ENCODE data around the gene CCDC201.
"Not testable (repeated sequence)": the region's sequence is repeated elsewhere in the genome, so short reads cannot be mapped to it uniquely, and the experiment has no call there.

CCDC201 gene

GRCh38 chr7:45878457-45879144 lies 5.7 kb upstream of the CCDC201 start:
- TF ChIP-seq Cebpa-rat (IDR thresholded peaks at IDR 0.05) = no peak
- no peak overlapping the region for H3K4me3 ChIP-seq
- H3K9me3 ChIP-seq = peaks cover 16% of the 10 kb centered on the region
- H3K36me3 ChIP-seq = no peaks in the 10 kb centered on the region
- H3K9ac ChIP-seq = no peak overlapping the region
- no peak overlapping the region for H3K27ac ChIP-seq
- H3K27me3 ChIP-seq = no peaks in the 10 kb centered on the region
- H3K4me2 ChIP-seq = no peak overlapping the region
- no peaks in the 10 kb centered on the region for H3K4me1 ChIP-seq
- H4K20me1 ChIP-seq = no peaks in the 10 kb centered on the region

GRCh38 chr7:45876519-45876918 lies 3.6 kb upstream of the CCDC201 start:
- Histone ChIP-seq H3K4me3 (no peak overlapping the region), H3K4me2 (no peak overlapping the region), H3K9me3 (peaks cover 16% of the 10 kb centered on the region), H3K36me3 (no peaks in the 10 kb centered on the region), H4K20me1 (no peaks in the 10 kb centered on the region), H3K9ac (no peak overlapping the region), H3K4me1 (no peaks in the 10 kb centered on the region), H3K27ac (no peak overlapping the region), H3K27me3 (no peaks in the 10 kb centered on the region)
- TF ChIP-seq Cebpa-rat (IDR thresholded peaks at IDR 0.05) = no peak

GRCh38 chr7:45874408-45875131 lies 1.7 kb upstream of the CCDC201 start:
- H3K4me1 ChIP-seq = no peaks in the 10 kb centered on the region

GRCh38 chr7:45873355-45873754 lies 473 bp upstream of the CCDC201 start:
- H3K9me3 ChIP-seq = peaks cover 10% of the 10 kb centered on the region
- H3K36me3 ChIP-seq = no peaks in the 10 kb centered on the region
- H3K4me2 ChIP-seq = no peak overlapping the region
- H4K20me1 ChIP-seq = no peaks in the 10 kb centered on the region
- no peak overlapping the region for H3K4me3 ChIP-seq
- H3K27ac ChIP-seq = no peak overlapping the region
- no peaks in the 10 kb centered on the region for H3K4me1 ChIP-seq
- no peak overlapping the region for H3K9ac ChIP-seq
- TF ChIP-seq Cebpa-rat (IDR thresholded peaks at IDR 0.05) = no peak
- H3K27me3 ChIP-seq = no peaks in the 10 kb centered on the region

More at GRCh38 chr7:45874408-45875131, 1.7 kb upstream of the CCDC201 start:
- Histone ChIP-seq H3K27me3 (no peaks in the 10 kb centered on the region), H3K36me3 (no peaks in the 10 kb centered on the region), H3K9me3 (peaks cover 16% of the 10 kb centered on the region), H3K4me3 (no peak overlapping the region), H3K4me2 (no peak overlapping the region), H3K27ac (no peak overlapping the region), H3K9ac (no peak overlapping the region), H4K20me1 (no peaks in the 10 kb centered on the region)
- no peak for TF ChIP-seq Cebpa-rat (IDR thresholded peaks at IDR 0.05)

GRCh38 chr7:45872116-45873034 lies 507 bp downstream of the CCDC201 start:
- TF ChIP-seq Cebpa-rat (IDR thresholded peaks at IDR 0.05) = no peak
- no peaks in the 10 kb centered on the region for H3K4me1 ChIP-seq
- no peaks in the 10 kb centered on the region for H4K20me1 ChIP-seq
- H3K9me3 ChIP-seq = 0 out of 2 replicates have a peak, but pooled peaks cover under 1% of the 10 kb centered on the region
- no peak overlapping the region for H3K4me3 ChIP-seq
- H3K4me2 ChIP-seq = no peak overlapping the region
- no peaks in the 10 kb centered on the region for H3K27me3 ChIP-seq
- H3K27ac ChIP-seq = no peak overlapping the region
- no peak overlapping the region for H3K9ac ChIP-seq
- no peaks in the 10 kb centered on the region for H3K36me3 ChIP-seq

GRCh38 chr7:45869426-45869825 lies 3.5 kb downstream of the CCDC201 start:
- Histone ChIP-seq H3K4me3 (no peak overlapping the region), H3K27me3 (no peaks in the 10 kb centered on the region), H3K9me3 (no peaks in the 10 kb centered on the region), H4K20me1 (no peaks in the 10 kb centered on the region), H3K4me2 (no peak overlapping the region), H3K9ac (no peak overlapping the region), H3K4me1 (no peaks in the 10 kb centered on the region), H3K27ac (no peak overlapping the region), H3K36me3 (no peaks in the 10 kb centered on the region)
- no peak for TF ChIP-seq Cebpa-rat (IDR thresholded peaks at IDR 0.05)

- no peak for TF ChIP-seq Cebpa-rat (IDR thresholded peaks at IDR 0.05)
- Histone ChIP-seq H4K20me1 (no peaks in the 10 kb centered on the region), H3K4me1 (no peaks in the 10 kb centered on the region)
Measured at GRCh38 chr7:45867471-45867870, 5.4 kb downstream of the CCDC201 start.

GRCh38 chr7:45865594-45866410 lies 7.1 kb downstream of the CCDC201 start:
- Histone ChIP-seq H3K27me3 (no peaks in the 10 kb centered on the region), H3K9me3 (no peaks in the 10 kb centered on the region), H3K36me3 (no peaks in the 10 kb centered on the region), H3K9ac (no peak overlapping the region), H3K4me2 (no peak overlapping the region), H3K27ac (no peak overlapping the region), H3K4me1 (no peaks in the 10 kb centered on the region), H4K20me1 (no peaks in the 10 kb centered on the region), H3K4me3 (no peak overlapping the region)
- TF ChIP-seq Cebpa-rat (IDR thresholded peaks at IDR 0.05) = no peak

More at GRCh38 chr7:45867471-45867870, 5.4 kb downstream of the CCDC201 start:
- no peaks in the 10 kb centered on the region for H3K9me3 ChIP-seq
- H3K27me3 ChIP-seq = no peaks in the 10 kb centered on the region
- no peaks in the 10 kb centered on the region for H3K36me3 ChIP-seq
- no peak overlapping the region for H3K4me2 ChIP-seq
- H3K4me3 ChIP-seq = no peak overlapping the region
- H3K27ac ChIP-seq = no peak overlapping the region
- H3K9ac ChIP-seq = no peak overlapping the region

- H3K9ac ChIP-seq = no peak overlapping the region
- no peaks in the 10 kb centered on the region for H3K36me3 ChIP-seq
- H3K9me3 ChIP-seq = no peaks in the 10 kb centered on the region
- H4K20me1 ChIP-seq = no peaks in the 10 kb centered on the region
- no peak overlapping the region for H3K27ac ChIP-seq
- H3K27me3 ChIP-seq = no peaks in the 10 kb centered on the region
- H3K4me3 ChIP-seq = no peak overlapping the region
- H3K4me1 ChIP-seq = peaks cover 8% of the 10 kb centered on the region; the same call in 1 of the 2 replicates
- TF ChIP-seq Cebpa-rat (IDR thresholded peaks at IDR 0.05) = no peak
- H3K4me2 ChIP-seq = no peak overlapping the region
Measured at GRCh38 chr7:45863715-45864114, 9.2 kb downstream of the CCDC201 start.

- not testable (repeated sequence) for H3K4me3 ChIP-seq, H3K27ac ChIP-seq, H4K20me1 ChIP-seq, H3K4me2 ChIP-seq, H3K36me3 ChIP-seq, H3K9ac ChIP-seq, H3K9me3 ChIP-seq, H3K27me3 ChIP-seq
- H3K4me1 ChIP-seq = peaks cover 24% of the 10 kb centered on the region
Measured at GRCh38 chr7:45856888-45857287, 16.0 kb downstream of the CCDC201 start.

GRCh38 chr7:45855680-45856079 lies 17.2 kb downstream of the CCDC201 start:
- H3K4me3 ChIP-seq, H3K36me3 ChIP-seq, H3K27ac ChIP-seq, H4K20me1 ChIP-seq, H3K27me3 ChIP-seq, H3K4me2 ChIP-seq, H3K9ac ChIP-seq, H3K9me3 ChIP-seq: not testable (repeated sequence)
- peaks cover 36% of the 10 kb centered on the region for H3K4me1 ChIP-seq

GRCh38 chr7:45853491-45853890 lies 19.4 kb downstream of the CCDC201 start:
- not testable (repeated sequence) for H3K36me3 ChIP-seq, H3K9ac ChIP-seq, H4K20me1 ChIP-seq, H3K4me3 ChIP-seq, H3K9me3 ChIP-seq, H3K27me3 ChIP-seq, H3K4me2 ChIP-seq, H3K27ac ChIP-seq
- peaks cover 36% of the 10 kb centered on the region for H3K4me1 ChIP-seq

- H3K9ac ChIP-seq, H3K27ac ChIP-seq, H3K27me3 ChIP-seq, H3K9me3 ChIP-seq, H4K20me1 ChIP-seq, H3K4me3 ChIP-seq, H3K36me3 ChIP-seq: not testable (repeated sequence)
- 0 out of 2 replicates have a peak overlapping the region, but pooled peaks have one; percentile 81 for H3K4me2 ChIP-seq
- peaks cover 41% of the 10 kb centered on the region for H3K4me1 ChIP-seq
Measured at GRCh38 chr7:45852984-45853383, 19.9 kb downstream of the CCDC201 start.

Data from BLaER1 (cell line).